Loucy (cell line): ENCODE results near the gene JOSD1.

Source experiments
- H2AFZ ChIP-seq: fragments of 200-600 bp; sonication (generic); 2 replicates; pipeline ENCODE4 v1.6.0; 2016; ENCODE audit warnings: antibody characterized with exemption, mild to moderate bottlenecking, low read length, moderate library complexity
- H3F3A ChIP-seq: fragments of 200-600 bp; 2 replicates; pipeline ENCODE4 v1.6.0; 2016; ENCODE audit warnings: antibody characterized with exemption, low read depth, mild to moderate bottlenecking
- H3K27me3 ChIP-seq: fragments of 200-600 bp; sonication (generic); 2 replicates; pipeline ENCODE4 v1.6.1; 2014; ENCODE audit warnings: low read length, mild to moderate bottlenecking; ENCODE audit not compliant: insufficient read depth, poor library complexity, severe bottlenecking
- H3K36me3 ChIP-seq: fragments of 200-600 bp; sonication (generic); 2 replicates; pipeline ENCODE4 v1.6.1; 2016; ENCODE audit warnings: low read length; ENCODE audit not compliant: insufficient read depth
- H3K4me1 ChIP-seq: fragments of 200-600 bp; sonication (generic); 2 replicates; pipeline ENCODE4 v1.5.1; 2014; ENCODE audit warnings: low read length, mild to moderate bottlenecking; ENCODE audit not compliant: insufficient read depth, poor library complexity, severe bottlenecking
- H3K4me2 ChIP-seq: fragments of 200-600 bp; sonication (generic); 2 replicates; pipeline ENCODE4 v1.6.0; 2014; ENCODE audit warnings: antibody characterized with exemption, low read length, low read depth, mild to moderate bottlenecking; ENCODE audit not compliant: poor library complexity, severe bottlenecking
- H3K4me3 ChIP-seq: fragments of 200-600 bp; sonication (generic); 2 replicates; pipeline ENCODE4 v1.5.1; 2014; ENCODE audit warnings: low read length, mild to moderate bottlenecking, mixed read lengths; ENCODE audit not compliant: poor library complexity, severe bottlenecking
- H3K79me2 ChIP-seq: fragments of 200-600 bp; sonication (generic); 2 replicates; pipeline ENCODE4 v1.6.1; 2014; ENCODE audit warnings: low read length; ENCODE audit not compliant: insufficient read depth
- H3K9ac ChIP-seq: fragments of 200-600 bp; sonication (generic); 2 replicates; pipeline ENCODE4 v1.6.0; 2014; ENCODE audit warnings: mild to moderate bottlenecking, low read depth, low read length, moderate library complexity; ENCODE audit not compliant: poor library complexity, severe bottlenecking
- H3K9me2 ChIP-seq: fragments of 200-600 bp; sonication (generic); replicated peaks from 2 replicates; pipeline ENCODE4 v1.6.1; 2016; ENCODE audit warnings: low read depth, low read length, mixed read lengths
- H3K9me3 ChIP-seq: fragments of 200-600 bp; sonication (generic); 2 replicates; pipeline ENCODE4 v1.6.1; 2014; ENCODE audit warnings: mild to moderate bottlenecking, antibody characterized with exemption, low read length, low read depth; ENCODE audit not compliant: insufficient read depth
- H4K20me1 ChIP-seq: fragments of 200-600 bp; sonication (generic); 2 replicates; pipeline ENCODE4 v1.6.0; 2014; ENCODE audit warnings: antibody characterized with exemption, low read length, mild to moderate bottlenecking; ENCODE audit not compliant: insufficient read depth, poor library complexity, severe bottlenecking
- EZH2phosphoT487 ChIP-seq: fragments of 200-600 bp; IDR thresholded peaks from 2 replicates; pipeline ENCODE4 v1.6.1; 2018; ENCODE audit warnings: antibody characterized with exemption, mild to moderate bottlenecking, moderate library complexity, borderline replicate concordance
- TF ChIP-seq, protein P1 (sequence below): fragments of 200-600 bp; sonication (generic); conservative IDR thresholded peaks from 2 replicates; pipeline ENCODE4 v1.5.1; 2014; ENCODE audit warnings: mild to moderate bottlenecking, antibody characterized with exemption, low read length

JOSD1 gene

DNA sequence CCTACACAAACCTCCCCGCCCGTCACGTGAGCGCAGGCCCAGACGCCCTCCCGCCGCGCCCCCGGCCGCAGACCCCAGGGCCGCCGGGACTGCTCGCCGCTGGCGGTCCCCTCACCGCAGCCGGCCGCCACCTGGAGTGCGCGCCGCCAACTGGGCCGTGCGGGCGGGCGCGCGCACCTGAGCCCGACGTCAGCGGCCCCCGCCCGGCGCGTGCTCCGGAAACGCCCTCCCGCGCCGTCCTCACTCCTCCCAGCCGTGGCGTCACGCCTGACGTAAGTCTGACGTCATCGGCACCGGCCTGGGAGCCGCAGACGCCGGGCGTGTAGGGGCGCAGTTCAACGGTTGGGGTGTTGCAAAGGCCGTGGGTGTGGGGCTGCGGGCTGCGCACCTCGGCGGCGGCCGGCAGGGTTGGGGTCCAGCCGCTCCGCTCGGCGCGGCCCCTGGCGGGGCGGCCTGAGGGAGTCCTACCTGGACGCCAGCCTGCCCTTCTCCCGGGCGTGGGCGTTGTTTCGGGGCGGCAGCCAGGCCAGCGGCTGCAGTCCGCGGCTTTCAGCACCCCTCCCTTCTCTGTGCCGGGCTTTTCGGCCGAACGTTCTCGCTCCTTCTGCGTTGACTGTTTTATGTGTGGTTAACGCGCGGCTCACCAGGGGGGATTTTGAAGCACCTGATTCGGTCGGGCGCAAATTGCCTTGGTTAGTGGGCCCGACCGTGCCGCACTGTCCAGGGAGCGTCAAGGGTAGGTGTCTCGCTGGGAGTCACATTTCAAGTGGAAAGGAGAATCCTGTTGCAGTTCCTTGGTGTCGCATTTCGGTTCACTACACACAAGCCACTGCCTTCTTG lies at the start of gene JOSD1:
JOSD1 (minus strand) TSS at position 155 of the 840 bp plus-strand sequence. CDS start 956 bp downstream, outside the sequence.
- peak within 1 kb of the TSS; percentile 97 for H3K9ac ChIP-seq
- H3F3A ChIP-seq = 0 out of 2 replicates have a peak, but pooled peaks cover 3% of the 10 kb centered on the region
- peak within 1 kb of the TSS; percentile 99 for H3K4me2 ChIP-seq
- no peaks in the 10 kb centered on the region for H3K9me2 ChIP-seq
- H3K27me3 ChIP-seq = no peaks in the 10 kb centered on the region
- H2AFZ ChIP-seq = peak within 1 kb of the TSS; percentile 92
- no peaks in the 10 kb centered on the region for H3K36me3 ChIP-seq
- TF ChIP-seq EZH2phosphoT487 = no peak
- TF ChIP-seq, protein P1, sequence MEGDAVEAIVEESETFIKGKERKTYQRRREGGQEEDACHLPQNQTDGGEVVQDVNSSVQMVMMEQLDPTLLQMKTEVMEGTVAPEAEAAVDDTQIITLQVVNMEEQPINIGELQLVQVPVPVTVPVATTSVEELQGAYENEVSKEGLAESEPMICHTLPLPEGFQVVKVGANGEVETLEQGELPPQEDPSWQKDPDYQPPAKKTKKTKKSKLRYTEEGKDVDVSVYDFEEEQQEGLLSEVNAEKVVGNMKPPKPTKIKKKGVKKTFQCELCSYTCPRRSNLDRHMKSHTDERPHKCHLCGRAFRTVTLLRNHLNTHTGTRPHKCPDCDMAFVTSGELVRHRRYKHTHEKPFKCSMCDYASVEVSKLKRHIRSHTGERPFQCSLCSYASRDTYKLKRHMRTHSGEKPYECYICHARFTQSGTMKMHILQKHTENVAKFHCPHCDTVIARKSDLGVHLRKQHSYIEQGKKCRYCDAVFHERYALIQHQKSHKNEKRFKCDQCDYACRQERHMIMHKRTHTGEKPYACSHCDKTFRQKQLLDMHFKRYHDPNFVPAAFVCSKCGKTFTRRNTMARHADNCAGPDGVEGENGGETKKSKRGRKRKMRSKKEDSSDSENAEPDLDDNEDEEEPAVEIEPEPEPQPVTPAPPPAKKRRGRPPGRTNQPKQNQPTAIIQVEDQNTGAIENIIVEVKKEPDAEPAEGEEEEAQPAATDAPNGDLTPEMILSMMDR = no peak
- H3K9me3 ChIP-seq = no peaks in the 10 kb centered on the region
- peaks cover 54% of the 10 kb centered on the region for H3K4me1 ChIP-seq
- peak within 1 kb of the TSS; percentile 94 for H3K4me3 ChIP-seq
- peaks cover 47% of the 10 kb centered on the region for H3K79me2 ChIP-seq
- H4K20me1 ChIP-seq = peaks cover 17% of the 10 kb centered on the region

DNA sequence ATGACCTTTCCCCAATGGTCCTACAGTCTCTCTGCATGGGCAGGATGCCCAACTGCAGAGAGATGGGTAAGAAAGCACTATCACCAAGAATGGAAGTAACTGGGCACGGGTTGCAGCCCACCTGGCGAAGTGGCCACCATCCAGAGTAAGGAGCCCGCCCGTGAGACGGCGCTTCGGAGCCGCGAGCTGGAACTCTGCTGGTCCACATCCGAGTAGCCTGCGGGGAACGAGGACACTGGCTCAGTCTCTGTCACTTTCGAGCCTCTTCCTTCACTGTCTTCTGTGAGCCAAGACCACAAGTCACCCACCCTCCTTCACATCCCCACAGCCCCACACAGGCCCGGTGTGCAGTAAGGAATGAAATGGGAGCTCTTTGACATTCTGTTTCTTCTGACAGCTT lies 49.4 kb upstream of the JOSD1 start:
- H3K4me1 ChIP-seq = peaks cover 29% of the 10 kb centered on the region
- H3K9ac ChIP-seq = no peak overlapping the region
- H3K9me3 ChIP-seq = no peaks in the 10 kb centered on the region
- peaks cover 35% of the 10 kb centered on the region for H4K20me1 ChIP-seq
- TF ChIP-seq EZH2phosphoT487 = no peak
- TF ChIP-seq, protein P1 = no peak
- no peaks in the 10 kb centered on the region for H3K9me2 ChIP-seq
- peaks cover 73% of the 10 kb centered on the region for H3K79me2 ChIP-seq
- H3K27me3 ChIP-seq = no peaks in the 10 kb centered on the region
- no peak overlapping the region for H2AFZ ChIP-seq
- no peaks in the 10 kb centered on the region for H3F3A ChIP-seq
- H3K4me3 ChIP-seq = no peak overlapping the region
- peaks cover 58% of the 10 kb centered on the region; the same call in 1 of the 2 replicates for H3K36me3 ChIP-seq
- H3K4me2 ChIP-seq = no peak overlapping the region

DNA sequence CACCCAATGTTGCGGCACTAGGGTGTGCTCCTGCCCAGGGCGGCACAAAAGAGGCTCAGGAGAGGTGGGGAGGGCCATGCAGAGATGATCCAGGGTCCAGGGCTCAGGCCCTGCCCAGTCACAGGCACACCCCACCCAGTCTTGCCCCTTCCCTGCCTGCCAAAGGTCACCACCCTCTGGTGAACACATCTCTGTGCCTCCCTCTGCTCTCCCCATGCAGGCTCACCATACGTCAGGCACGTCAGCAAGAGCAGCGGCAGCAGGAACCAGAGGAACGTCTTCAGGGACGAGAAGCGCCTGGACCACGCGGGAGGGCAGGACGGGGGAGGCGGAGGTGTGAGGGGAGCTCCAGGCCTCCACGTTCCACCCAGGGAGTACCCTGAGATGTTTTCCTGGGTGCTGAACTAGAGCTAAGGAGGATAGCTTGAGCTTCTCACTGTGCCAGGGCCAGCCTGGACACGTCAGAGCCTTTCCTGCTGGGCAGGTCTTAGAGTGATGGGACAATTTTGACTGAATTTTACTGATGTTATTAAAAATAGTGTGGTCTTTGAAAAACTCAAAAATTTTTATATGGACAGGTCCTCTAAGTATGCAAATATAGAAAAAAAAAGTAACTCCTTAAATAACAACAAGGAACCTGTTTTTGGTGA lies 47.9 kb upstream of the JOSD1 start:
- no peak overlapping the region for H3K4me2 ChIP-seq
- peaks cover 58% of the 10 kb centered on the region for H3K79me2 ChIP-seq
- H3K4me3 ChIP-seq = no peak overlapping the region
- peaks cover 18% of the 10 kb centered on the region for H3K4me1 ChIP-seq
- no peak for TF ChIP-seq EZH2phosphoT487
- TF ChIP-seq, protein P1 = no peak
- H3K9me2 ChIP-seq = no peaks in the 10 kb centered on the region
- H4K20me1 ChIP-seq = peaks cover 22% of the 10 kb centered on the region
- H2AFZ ChIP-seq = no peak overlapping the region
- peaks cover 71% of the 10 kb centered on the region; the same call in 1 of the 2 replicates for H3K36me3 ChIP-seq
- no peak overlapping the region for H3K9ac ChIP-seq
- no peaks in the 10 kb centered on the region for H3F3A ChIP-seq
- no peaks in the 10 kb centered on the region for H3K27me3 ChIP-seq
- no peaks in the 10 kb centered on the region for H3K9me3 ChIP-seq
